Colonic mucosa (tissue), 4 donors: ENCODE data around the gene MED10. TPM values are rescaled to one million over a fixed set of nuclear protein-coding genes. Genes with fewer than 3 reads are reported as not detected.

Experiments used
- DNase-seq: peaks from one replicate; pipeline ENCODE4 v3.0.0-alpha.2; 2020
- H3K27ac ChIP-seq: fragments of 200-600 bp; one replicate; pipeline ENCODE4 v1.8.0; 2021
- H3K27me3 ChIP-seq: fragments of 200-600 bp; one replicate; pipeline ENCODE4 v1.8.0; 2021
- H3K36me3 ChIP-seq: fragments of 200-600 bp; one replicate; pipeline ENCODE4 v1.8.0; 2021
- H3K4me1 ChIP-seq: fragments of 200-600 bp; one replicate; pipeline ENCODE4 v1.8.0; 2021; ENCODE audit warnings: mild to moderate bottlenecking
- H3K4me3 ChIP-seq: fragments of 200-600 bp; one replicate; pipeline ENCODE4 v1.8.0; 2021
- H3K9ac ChIP-seq, 2 donors: one replicate each; pipeline ENCODE4 v1.7.0; 2013; ENCODE audit warnings: control low read depth in 2 of 2, low read depth in 2 of 2, low read length in 2 of 2
- H3K9me3 ChIP-seq: fragments of 200-600 bp; one replicate; pipeline ENCODE4 v1.8.0; 2021
- CTCF ChIP-seq: fragments of 200-600 bp; IDR thresholded peaks from one replicate; pipeline ENCODE4 v1.8.0; 2022; ENCODE audit warnings: antibody characterized with exemption, mild to moderate bottlenecking
- intact Hi-C: fragments of 100-400 bp; cut with DNase I; formaldehyde crosslinking; loops from one replicate; pipeline ENCODE4 v1.14.1; 2022
- total RNA-seq, 2 donors: library from RNA; stranded (reverse); fragmentation: NEBNext Ultra II Directional in 1 of 2; extraction: Animal tissue kit (Norgen Biotek cat#: 25700) in 1 of 2; gene quantifications; one replicate each; pipeline ENCODE4 v1.2.1, GENCODE V29; 2021
- donor health status: healthy.
- donor health status: DM: no; HTN: no; CAD: no.
- donor health status: DM: no; HTN: no; CAD: no.

Gene MED10
- total RNA-seq, 2 donors from 2014 or later = 25.0 to 27.3 TPM

- Histone ChIP-seq H3K4me1 (no peaks in the 10 kb centered on the region), H3K36me3 (no peaks in the 10 kb centered on the region), H3K27ac (no peak overlapping the region), H3K27me3 (no peaks in the 10 kb centered on the region), H3K9ac (no peak overlapping the region), H3K9me3 (no peaks in the 10 kb centered on the region), H3K4me3 (no peak overlapping the region)
- intact Hi-C loops = no loop called here
- TF ChIP-seq CTCF = no peak
- no peak for DNase-seq
Measured at GRCh38 chr5:6404129-6404528, 25.8 kb upstream of the MED10 start.

- Histone ChIP-seq H3K9ac (no peak overlapping the region), H3K27ac (no peak overlapping the region), H3K4me1 (no peaks in the 10 kb centered on the region), H3K4me3 (no peak overlapping the region), H3K9me3 (no peaks in the 10 kb centered on the region), H3K27me3 (no peaks in the 10 kb centered on the region), H3K36me3 (no peaks in the 10 kb centered on the region)
- no peak for DNase-seq
- TF ChIP-seq CTCF = no peak
- intact Hi-C loops = no loop called here
Measured at GRCh38 chr5:6403416-6403815, 25.1 kb upstream of the MED10 start.

GRCh38 chr5:6402939-6403338 lies 24.6 kb upstream of the MED10 start:
- no peak overlapping the region for H3K4me3 ChIP-seq

GRCh38 chr5:6401410-6401809 lies 23.1 kb upstream of the MED10 start:
- no peak overlapping the region for H3K4me3 ChIP-seq
- no peak overlapping the region for H3K9ac ChIP-seq
- no peaks in the 10 kb centered on the region for H3K9me3 ChIP-seq
- H3K27me3 ChIP-seq = no peaks in the 10 kb centered on the region
- H3K4me1 ChIP-seq = no peaks in the 10 kb centered on the region
- DNase-seq = no peak
- intact Hi-C loops = no loop called here
- no peak overlapping the region for H3K27ac ChIP-seq
- TF ChIP-seq CTCF = no peak
- no peaks in the 10 kb centered on the region for H3K36me3 ChIP-seq

More at GRCh38 chr5:6402939-6403338, 24.6 kb upstream of the MED10 start:
- Histone ChIP-seq H3K36me3 (no peaks in the 10 kb centered on the region), H3K27me3 (no peaks in the 10 kb centered on the region), H3K9ac (no peak overlapping the region), H3K9me3 (no peaks in the 10 kb centered on the region), H3K27ac (no peak overlapping the region), H3K4me1 (no peaks in the 10 kb centered on the region)
- no peak for TF ChIP-seq CTCF
- no peak for DNase-seq
- intact Hi-C loops = no loop called here

- Histone ChIP-seq H3K4me1 (no peaks in the 10 kb centered on the region), H3K9ac (no peak overlapping the region), H3K9me3 (no peaks in the 10 kb centered on the region), H3K27ac (no peak overlapping the region), H3K27me3 (no peaks in the 10 kb centered on the region), H3K4me3 (no peak overlapping the region), H3K36me3 (no peaks in the 10 kb centered on the region)
- DNase-seq = no peak
- TF ChIP-seq CTCF = no peak
- intact Hi-C loops = no loop called here
Measured at GRCh38 chr5:6399980-6400910, 21.9 kb upstream of the MED10 start.
